Measurements from ENCODE around the gene CRIM1.

DNA sequence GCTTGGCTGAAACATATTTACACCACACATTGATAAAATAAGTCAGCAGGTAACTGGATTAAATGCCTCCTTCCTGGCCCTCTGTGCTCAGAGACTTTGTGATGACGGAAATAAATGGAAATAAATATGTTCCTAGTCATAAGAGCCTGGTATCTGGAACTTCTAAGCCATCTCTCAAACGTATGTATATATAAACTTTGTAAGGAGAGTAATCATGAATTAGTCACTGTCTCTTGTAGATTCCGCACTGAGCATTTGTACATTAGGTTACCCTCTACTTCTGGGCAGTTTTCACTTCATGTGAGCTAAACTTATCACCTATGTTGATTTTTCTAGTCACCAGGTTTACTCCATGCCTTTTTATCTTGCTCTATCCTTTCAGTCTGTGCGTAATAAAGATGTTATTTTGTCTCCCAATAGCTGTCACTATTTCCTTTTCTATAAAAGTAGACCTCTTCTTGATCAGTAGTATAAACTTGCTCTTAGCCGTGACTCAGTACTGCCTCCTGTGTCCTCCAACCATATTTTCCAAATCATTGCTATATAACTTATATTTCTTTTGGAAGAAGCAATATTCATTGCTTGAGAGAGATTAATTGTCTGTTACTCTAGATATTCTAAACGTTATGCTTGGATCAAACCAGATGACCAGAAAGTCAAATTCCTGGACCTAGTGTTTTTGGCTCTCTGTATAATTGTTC is 189.2 kb downstream of the CRIM1 start:
- TF ChIP-seq TSHZ2 (CRISPR knock-in tag; IDR thresholded peaks at IDR 0.05) = no peak
- TF ChIP-seq TCF4 (CRISPR knock-in tag; IDR thresholded peaks at IDR 0.05; ENCODE audit: borderline replicate concordance) = no peak
- TF ChIP-seq GLIS3 (CRISPR knock-in tag; IDR thresholded peaks at IDR 0.05) = no peak
- TF ChIP-seq, protein P1, sequence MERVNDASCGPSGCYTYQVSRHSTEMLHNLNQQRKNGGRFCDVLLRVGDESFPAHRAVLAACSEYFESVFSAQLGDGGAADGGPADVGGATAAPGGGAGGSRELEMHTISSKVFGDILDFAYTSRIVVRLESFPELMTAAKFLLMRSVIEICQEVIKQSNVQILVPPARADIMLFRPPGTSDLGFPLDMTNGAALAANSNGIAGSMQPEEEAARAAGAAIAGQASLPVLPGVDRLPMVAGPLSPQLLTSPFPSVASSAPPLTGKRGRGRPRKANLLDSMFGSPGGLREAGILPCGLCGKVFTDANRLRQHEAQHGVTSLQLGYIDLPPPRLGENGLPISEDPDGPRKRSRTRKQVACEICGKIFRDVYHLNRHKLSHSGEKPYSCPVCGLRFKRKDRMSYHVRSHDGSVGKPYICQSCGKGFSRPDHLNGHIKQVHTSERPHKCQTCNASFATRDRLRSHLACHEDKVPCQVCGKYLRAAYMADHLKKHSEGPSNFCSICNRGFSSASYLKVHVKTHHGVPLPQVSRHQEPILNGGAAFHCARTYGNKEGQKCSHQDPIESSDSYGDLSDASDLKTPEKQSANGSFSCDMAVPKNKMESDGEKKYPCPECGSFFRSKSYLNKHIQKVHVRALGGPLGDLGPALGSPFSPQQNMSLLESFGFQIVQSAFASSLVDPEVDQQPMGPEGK (CRISPR knock-in tag; IDR thresholded peaks at IDR 0.05; ENCODE audit: borderline replicate concordance) = no peak
- no peak for TF ChIP-seq SNAI2 (CRISPR knock-in tag; IDR thresholded peaks at IDR 0.05)
- no peak for TF ChIP-seq ARNTL (CRISPR knock-in tag; IDR thresholded peaks at IDR 0.05; ENCODE audit: borderline replicate concordance, low read depth)
- no peak for TF ChIP-seq ESRRG (CRISPR knock-in tag; IDR thresholded peaks at IDR 0.05)
- TF ChIP-seq RARB (CRISPR knock-in tag; IDR thresholded peaks at IDR 0.05) = no peak
